ENCODE measurements around the gene CRAT. TPM values are rescaled to one million over a fixed set of nuclear protein-coding genes. Genes with fewer than 3 reads are reported as not detected.

The CRAT gene
- total and polyA plus RNA-seq, 2 of the 4 experiments (the other 2 are of a cell fraction) = 18.8 to 41.6 TPM

DNA sequence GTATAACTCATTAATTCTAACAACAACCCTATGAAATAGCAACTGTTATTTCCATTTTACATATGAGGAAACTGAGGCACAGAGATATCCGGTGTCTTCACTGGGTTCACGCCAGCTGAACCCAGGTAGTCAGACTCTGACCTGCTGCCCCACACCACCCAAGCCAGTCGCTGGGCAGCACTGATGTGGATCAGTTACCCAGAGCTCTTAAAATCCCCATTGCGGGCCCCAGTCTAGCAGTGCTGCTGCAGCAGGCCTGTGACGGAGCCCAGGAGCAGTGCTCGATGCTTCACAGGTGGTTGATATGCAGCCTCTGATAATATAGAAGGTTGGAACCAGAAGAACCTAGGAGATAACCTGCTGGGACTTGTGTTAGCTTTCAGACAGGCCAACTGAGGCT, 24.9 kb upstream of the CRAT start:
- Histone ChIP-seq H3K4me2 (ENCODE audit: low read depth, low read length) (no peak overlapping the region), H4K5ac (ENCODE audit: low read depth, low read length) (no peak overlapping the region), H3K9ac (ENCODE audit: low read depth, low read length) (no peak overlapping the region), H3K4me3 (ENCODE audit: insufficient read depth, low read depth, low read length) (no peak overlapping the region), H3K4me1 (ENCODE audit: control insufficient read depth, insufficient read depth, low read length) (peaks cover 19% of the 10 kb centered on the region), H3K9me1 (ENCODE audit: insufficient read depth, low read length) (no peaks in the 10 kb centered on the region), H3K27me3 (ENCODE audit: control insufficient read depth, insufficient read depth, low read length) (no peaks in the 10 kb centered on the region), H3K36me3 (ENCODE audit: control insufficient read depth, insufficient read depth, low read length) (peaks cover 22% of the 10 kb centered on the region), H3K9me3 (ENCODE audit: control insufficient read depth, insufficient read depth, low read length) (no peaks in the 10 kb centered on the region), H2AK9ac (replicated peaks; ENCODE audit: low read depth, low read length, poor library complexity) (no peak overlapping the region), H3K79me1 (ENCODE audit: low read depth in 1 of 2, low read length in 2 of 2) (peaks cover 2 to 34% of the 10 kb centered on the region in 2 experiments; a peak in 2 of 4 replicates), H2BK20ac (ENCODE audit: low read depth, low read length) (no peak overlapping the region), H3K27ac (ENCODE audit: insufficient read depth, low read length) (no peak overlapping the region), H3K23ac (ENCODE audit: low read depth, low read length) (no peak overlapping the region), H4K8ac (ENCODE audit: low read depth in 2 of 2, low read length in 2 of 2) (no peak overlapping the region), H2AFZ (replicated peaks; ENCODE audit: low read length, poor library complexity) (no peak overlapping the region), H2BK15ac (ENCODE audit: low read depth, low read length) (no peak overlapping the region), H2AK5ac (ENCODE audit: low read depth, low read length) (no peak overlapping the region), H4K20me1 (ENCODE audit: insufficient read depth, low read length) (no peaks in the 10 kb centered on the region; the same call in 1 of the 2 replicates), H2BK120ac (ENCODE audit: low read depth, low read length) (no peak overlapping the region), H3K4ac (ENCODE audit: low read depth, low read length) (no peak overlapping the region), H4K91ac (ENCODE audit: insufficient read depth, low read depth, low read length) (no peak overlapping the region), H3K56ac (ENCODE audit: extremely low read depth, insufficient read depth, low read length) (no peak overlapping the region), H2BK5ac (ENCODE audit: low read depth, low read length, poor library complexity, severe bottlenecking) (no peak overlapping the region), H3K18ac (ENCODE audit: low read depth, low read length) (no peak overlapping the region), H3K14ac (replicated peaks; ENCODE audit: low read depth, low read length) (no peak overlapping the region)
- BruUV-seq (replicated peaks) = no TSS peak
- WGBS, 2 experiments (ENCODE audit: extremely low coverage in 2 of 2, insufficient read length in 1 of 2) = 80% methylated on average over 2 of the region's 6 CpGs; no CpG with 5 or more reads in 1 of the 2 experiments
- intact Hi-C loops (cut with micrococcal nuclease) = loop anchor here (5.0 kb wide), 1 partner anchor 647 kb away; no protein-coding TSS in a partner anchor
- ChIA-PET CTCF (no interaction called here), POLR2A (ENCODE audit: unreplicated experiment) (no interaction called here)
- in situ Hi-C loops (cut with MboI; ENCODE audit: low sequenced_read_pairs) = no loop called here
- ATAC-seq (ENCODE audit: low read depth) (no peak), DNase-seq (no peak)
- dilution Hi-C loops (cut with HindIII; ENCODE audit: low sequenced_read_pairs, unreplicated experiment) = no loop called here
- TF ChIP-seq CHD1 (IDR thresholded peaks at IDR 0.05; ENCODE audit: low read depth, low read length) (no peak), CEBPB (IDR thresholded peaks at IDR 0.05; ENCODE audit: low read depth, low read length) (no peak), MAZ (IDR thresholded peaks at IDR 0.05; ENCODE audit: borderline replicate concordance, low read depth, low read length) (no peak), MXI1 (IDR thresholded peaks at IDR 0.05; ENCODE audit: borderline replicate concordance, low read depth, low read length) (no peak), MAFK (IDR thresholded peaks at IDR 0.05; ENCODE audit: low read depth, low read length) (no peak), FOS (IDR thresholded peaks at IDR 0.05; ENCODE audit: low read depth, low read length) (no peak), RAD21 (IDR thresholded peaks at IDR 0.05; ENCODE audit: low read length) (no peak), RCOR1 (IDR thresholded peaks at IDR 0.05; ENCODE audit: insufficient replicate concordance, low read length) (no peak), SMC3 (IDR thresholded peaks at IDR 0.05; ENCODE audit: low read depth, low read length) (no peak), RFX5 (IDR thresholded peaks at IDR 0.05; ENCODE audit: low read depth, low read length) (no peak), BHLHE40 (IDR thresholded peaks at IDR 0.05; ENCODE audit: low read depth, low read length) (no peak), NFE2L2 (IDR thresholded peaks at IDR 0.05; ENCODE audit: low read depth, low read length) (no peak)
- TF ChIP-seq, protein P1, sequence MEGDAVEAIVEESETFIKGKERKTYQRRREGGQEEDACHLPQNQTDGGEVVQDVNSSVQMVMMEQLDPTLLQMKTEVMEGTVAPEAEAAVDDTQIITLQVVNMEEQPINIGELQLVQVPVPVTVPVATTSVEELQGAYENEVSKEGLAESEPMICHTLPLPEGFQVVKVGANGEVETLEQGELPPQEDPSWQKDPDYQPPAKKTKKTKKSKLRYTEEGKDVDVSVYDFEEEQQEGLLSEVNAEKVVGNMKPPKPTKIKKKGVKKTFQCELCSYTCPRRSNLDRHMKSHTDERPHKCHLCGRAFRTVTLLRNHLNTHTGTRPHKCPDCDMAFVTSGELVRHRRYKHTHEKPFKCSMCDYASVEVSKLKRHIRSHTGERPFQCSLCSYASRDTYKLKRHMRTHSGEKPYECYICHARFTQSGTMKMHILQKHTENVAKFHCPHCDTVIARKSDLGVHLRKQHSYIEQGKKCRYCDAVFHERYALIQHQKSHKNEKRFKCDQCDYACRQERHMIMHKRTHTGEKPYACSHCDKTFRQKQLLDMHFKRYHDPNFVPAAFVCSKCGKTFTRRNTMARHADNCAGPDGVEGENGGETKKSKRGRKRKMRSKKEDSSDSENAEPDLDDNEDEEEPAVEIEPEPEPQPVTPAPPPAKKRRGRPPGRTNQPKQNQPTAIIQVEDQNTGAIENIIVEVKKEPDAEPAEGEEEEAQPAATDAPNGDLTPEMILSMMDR (conservative IDR thresholded peaks at IDR 0.05; ENCODE audit: low read depth, low read length) = no peak
- TF ChIP-seq, protein P2, sequence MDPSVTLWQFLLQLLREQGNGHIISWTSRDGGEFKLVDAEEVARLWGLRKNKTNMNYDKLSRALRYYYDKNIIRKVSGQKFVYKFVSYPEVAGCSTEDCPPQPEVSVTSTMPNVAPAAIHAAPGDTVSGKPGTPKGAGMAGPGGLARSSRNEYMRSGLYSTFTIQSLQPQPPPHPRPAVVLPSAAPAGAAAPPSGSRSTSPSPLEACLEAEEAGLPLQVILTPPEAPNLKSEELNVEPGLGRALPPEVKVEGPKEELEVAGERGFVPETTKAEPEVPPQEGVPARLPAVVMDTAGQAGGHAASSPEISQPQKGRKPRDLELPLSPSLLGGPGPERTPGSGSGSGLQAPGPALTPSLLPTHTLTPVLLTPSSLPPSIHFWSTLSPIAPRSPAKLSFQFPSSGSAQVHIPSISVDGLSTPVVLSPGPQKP (IDR thresholded peaks at IDR 0.05; ENCODE audit: borderline replicate concordance, low read depth, low read length) = no peak
- TF ChIP-seq, protein P3, sequence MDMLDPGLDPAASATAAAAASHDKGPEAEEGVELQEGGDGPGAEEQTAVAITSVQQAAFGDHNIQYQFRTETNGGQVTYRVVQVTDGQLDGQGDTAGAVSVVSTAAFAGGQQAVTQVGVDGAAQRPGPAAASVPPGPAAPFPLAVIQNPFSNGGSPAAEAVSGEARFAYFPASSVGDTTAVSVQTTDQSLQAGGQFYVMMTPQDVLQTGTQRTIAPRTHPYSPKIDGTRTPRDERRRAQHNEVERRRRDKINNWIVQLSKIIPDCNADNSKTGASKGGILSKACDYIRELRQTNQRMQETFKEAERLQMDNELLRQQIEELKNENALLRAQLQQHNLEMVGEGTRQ (IDR thresholded peaks at IDR 0.05; ENCODE audit: low read depth, low read length) = no peak

All from IMR-90 (cell line).